Effector CD4-positive, alpha-beta T cell (primary cell): Measurements from ENCODE around the gene NCS1.
"Not testable (repeated sequence)": the region's sequence is repeated elsewhere in the genome, so short reads cannot be mapped to it uniquely, and the experiment has no call there.

Experiments used
- DNase-seq: peaks from one replicate; pipeline ENCODE4 v3.0.0-alpha.2; 2020

The NCS1 gene

GRCh38 chr9:130266236-130267098, 94.3 kb downstream of the NCS1 start:
- DNase-seq, result no peak

GRCh38 chr9:130267930-130268329, 95.7 kb downstream of the NCS1 start:
- DNase-seq, result no peak

- DNase-seq, result no peak
Observed at GRCh38 chr9:130268521-130269211, 96.5 kb downstream of the NCS1 start.

DNA sequence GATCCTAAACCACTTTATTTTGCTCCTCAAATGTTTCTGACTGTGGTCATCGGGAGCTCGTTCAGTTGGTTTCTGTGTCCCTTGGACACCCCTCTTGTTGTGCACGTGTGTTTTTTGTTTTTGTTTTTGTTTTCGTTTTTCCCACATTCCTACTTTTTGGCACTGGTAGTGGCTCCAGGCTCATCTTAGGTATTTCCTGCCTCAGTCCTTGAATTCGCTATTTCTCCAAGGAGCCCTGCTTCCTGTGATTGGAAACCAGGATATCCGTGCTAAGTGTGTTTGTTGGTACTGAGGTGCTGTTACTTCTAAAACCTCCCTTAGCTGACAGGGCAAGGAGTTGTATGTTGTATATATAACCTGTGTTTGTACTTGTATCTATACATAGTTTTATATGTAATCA, 99.3 kb downstream of the NCS1 start:
- DNase-seq, result no peak

- DNase-seq, result no peak
Observed at GRCh38 chr9:130275156-130275555, 103.0 kb downstream of the NCS1 start.

GRCh38 chr9:130276121-130276520, 103.9 kb downstream of the NCS1 start:
- DNase-seq, result no peak

DNA sequence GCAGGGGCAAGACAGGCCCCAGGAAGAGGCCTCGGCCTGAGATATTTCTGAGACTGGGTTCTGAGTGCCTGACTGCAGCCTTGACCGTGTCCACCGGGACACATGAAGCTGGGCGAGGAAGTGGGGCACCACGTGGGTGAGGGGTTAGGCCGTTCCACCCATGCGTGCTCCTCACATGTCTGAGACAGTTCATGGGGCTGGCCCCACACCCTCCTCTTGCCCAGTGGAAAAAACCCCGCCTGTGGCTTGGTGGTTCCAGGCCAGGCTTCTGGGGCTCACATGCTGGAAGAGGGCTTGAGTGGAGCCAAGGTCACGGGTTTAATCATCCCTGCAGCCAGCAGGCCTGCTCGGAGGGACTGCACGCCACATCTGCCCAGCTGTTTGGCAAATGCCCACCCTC, 104.8 kb downstream of the NCS1 start:
- no peak for DNase-seq

DNA sequence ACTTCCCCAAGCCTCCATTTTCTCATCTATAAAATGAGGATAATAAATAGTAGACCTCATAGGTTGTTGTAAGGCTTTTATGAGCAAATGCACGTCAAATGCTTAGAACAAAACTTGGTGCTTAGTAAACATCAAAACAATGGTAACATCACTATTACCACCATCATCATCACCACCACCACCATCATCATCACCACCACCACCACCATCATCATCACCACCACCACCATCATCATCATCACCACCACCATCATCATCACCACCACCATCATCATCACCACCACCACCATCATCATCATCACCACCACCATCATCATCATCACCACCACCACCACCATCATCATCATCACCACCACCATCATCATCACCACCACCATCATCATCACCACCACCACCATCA, 105.3 kb downstream of the NCS1 start:
- DNase-seq, result not testable (repeated sequence)

GRCh38 chr9:130283539-130284248, 111.5 kb downstream of the NCS1 start:
- no peak for DNase-seq

DNA sequence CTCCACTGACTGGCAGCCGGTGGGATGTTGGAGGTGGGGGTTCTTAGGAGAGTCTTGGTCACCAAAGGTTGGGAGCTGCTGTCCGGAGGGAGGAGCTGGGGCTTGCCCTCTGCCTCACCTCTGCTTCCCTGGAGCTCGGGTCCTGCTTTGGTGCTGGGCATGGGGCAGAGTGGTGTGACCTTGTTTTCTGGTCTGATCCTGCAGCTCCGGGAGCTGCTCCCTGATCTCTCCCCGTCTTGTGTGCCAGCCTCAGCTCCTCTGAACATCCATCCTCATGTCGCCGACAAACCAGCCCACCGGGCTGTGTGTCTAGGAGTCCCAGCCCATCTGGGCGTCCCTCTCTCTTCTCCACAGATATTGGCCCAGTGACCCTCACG, 112.0 kb downstream of the NCS1 start:
- DNase-seq, result no peak

GRCh38 chr9:130284690-130285089, 112.5 kb downstream of the NCS1 start:
- no peak for DNase-seq

GRCh38 chr9:130285271-130285670, 113.1 kb downstream of the NCS1 start:
- DNase-seq, result no peak

DNA sequence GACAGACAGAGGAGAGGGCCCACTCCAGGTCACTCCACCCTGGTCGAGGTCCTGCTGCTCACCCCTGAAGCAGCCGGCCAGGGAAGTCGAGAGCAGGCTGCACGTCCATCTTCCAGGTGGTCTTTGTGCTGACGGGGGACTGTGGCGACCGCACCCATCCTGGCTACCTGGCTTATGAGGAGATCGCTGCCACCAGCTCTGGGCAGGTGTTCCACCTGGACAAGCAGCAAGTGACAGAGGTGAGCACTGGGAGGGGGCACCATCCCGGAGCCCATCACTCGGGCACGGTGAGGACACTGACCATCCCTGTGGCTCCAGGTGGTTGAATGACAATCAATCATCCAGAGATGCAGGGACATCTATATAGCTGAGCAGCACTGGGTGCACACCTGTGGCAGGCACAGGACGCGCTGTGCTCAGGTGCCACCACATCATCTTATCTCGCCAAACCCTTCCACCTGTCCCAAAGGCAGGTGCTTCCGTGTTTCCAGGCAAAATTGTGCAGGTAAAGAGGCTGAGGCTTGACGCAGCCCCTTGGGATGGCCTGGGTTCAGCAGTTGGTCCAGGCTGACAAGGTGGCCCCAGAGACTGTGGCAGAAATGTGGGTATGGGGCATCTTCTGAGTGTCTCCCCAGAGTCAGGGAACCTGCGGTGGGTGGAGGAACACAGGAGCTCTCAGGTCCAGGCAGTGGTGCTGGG, 114.0 kb downstream of the NCS1 start:
- no peak for DNase-seq
